ENCODE data around the gene IRAK1.

DNA sequence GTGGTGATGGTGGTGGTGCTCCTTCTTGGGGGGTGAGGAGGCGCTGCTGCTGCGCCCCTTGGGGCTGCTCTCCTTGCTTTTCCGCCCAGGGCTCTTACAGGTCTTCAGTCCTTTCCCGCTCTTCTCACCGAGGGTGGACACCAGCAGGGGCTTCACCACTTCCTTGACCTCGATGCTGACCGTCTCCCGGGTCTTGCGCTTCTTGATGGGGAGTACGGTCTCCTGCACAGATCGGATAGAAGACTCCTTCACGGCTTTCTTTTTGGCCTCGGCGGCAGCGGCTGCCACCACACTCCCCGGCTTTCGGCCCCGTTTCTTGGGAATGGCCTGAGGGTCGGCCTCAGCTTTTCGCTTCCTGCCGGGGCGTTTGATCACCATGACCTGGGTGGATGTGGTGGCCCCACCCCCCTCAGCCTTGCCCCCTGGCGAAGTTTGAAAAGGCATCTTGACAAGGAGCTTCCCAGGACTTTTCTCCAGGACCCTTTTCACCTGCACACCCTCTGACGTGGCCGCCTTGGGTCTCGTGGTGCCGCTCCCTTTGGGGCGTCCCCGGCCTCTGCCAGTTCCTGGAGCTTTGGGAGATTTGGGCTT is 11.1 kb upstream of the IRAK1 start:
- TF ChIP-seq, protein P1, sequence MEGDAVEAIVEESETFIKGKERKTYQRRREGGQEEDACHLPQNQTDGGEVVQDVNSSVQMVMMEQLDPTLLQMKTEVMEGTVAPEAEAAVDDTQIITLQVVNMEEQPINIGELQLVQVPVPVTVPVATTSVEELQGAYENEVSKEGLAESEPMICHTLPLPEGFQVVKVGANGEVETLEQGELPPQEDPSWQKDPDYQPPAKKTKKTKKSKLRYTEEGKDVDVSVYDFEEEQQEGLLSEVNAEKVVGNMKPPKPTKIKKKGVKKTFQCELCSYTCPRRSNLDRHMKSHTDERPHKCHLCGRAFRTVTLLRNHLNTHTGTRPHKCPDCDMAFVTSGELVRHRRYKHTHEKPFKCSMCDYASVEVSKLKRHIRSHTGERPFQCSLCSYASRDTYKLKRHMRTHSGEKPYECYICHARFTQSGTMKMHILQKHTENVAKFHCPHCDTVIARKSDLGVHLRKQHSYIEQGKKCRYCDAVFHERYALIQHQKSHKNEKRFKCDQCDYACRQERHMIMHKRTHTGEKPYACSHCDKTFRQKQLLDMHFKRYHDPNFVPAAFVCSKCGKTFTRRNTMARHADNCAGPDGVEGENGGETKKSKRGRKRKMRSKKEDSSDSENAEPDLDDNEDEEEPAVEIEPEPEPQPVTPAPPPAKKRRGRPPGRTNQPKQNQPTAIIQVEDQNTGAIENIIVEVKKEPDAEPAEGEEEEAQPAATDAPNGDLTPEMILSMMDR (IDR thresholded peaks at IDR 0.05): no peak
- no peak for TF ChIP-seq POLR2AphosphoS5 (IDR thresholded peaks at IDR 0.05; ENCODE audit: low read depth, low read length)
- no peak for TF ChIP-seq REST (IDR thresholded peaks at IDR 0.05; ENCODE audit: insufficient read depth in 1 of 2, low read depth in 2 of 2, low read length in 1 of 2)
- TF ChIP-seq TCF7L2 (IDR thresholded peaks at IDR 0.05; ENCODE audit: low read depth, low read length): no peak
- no peak for TF ChIP-seq SIN3A (IDR thresholded peaks at IDR 0.05; ENCODE audit: borderline replicate concordance, insufficient read depth, low read depth, low read length)

All from Panc1 (cell line).